Activated naive CD4-positive, alpha-beta T cell treated with anti-CD3 and anti-CD28 coated beads, Interleukin-2, amount 50 U/mL, for 24 hours (primary cell): ENCODE data around the gene KCNH3.

Experiments
- H3K27ac Mint-ChIP-seq: one replicate; pipeline ENCODE4 v1.8.0; 2021; ENCODE audit warnings: mild to moderate bottlenecking, mixed read lengths
- H3K27me3 Mint-ChIP-seq: one replicate; pipeline ENCODE4 v1.8.0; 2021; ENCODE audit warnings: mixed read lengths
- H3K36me3 Mint-ChIP-seq: one replicate; pipeline ENCODE4 v1.8.0; 2021; ENCODE audit warnings: mixed read lengths
- H3K4me1 Mint-ChIP-seq: one replicate; pipeline ENCODE4 v1.8.0; 2021; ENCODE audit warnings: mixed read lengths
- H3K4me3 Mint-ChIP-seq: one replicate; pipeline ENCODE4 v1.8.0; 2021; ENCODE audit warnings: mild to moderate bottlenecking, mixed read lengths
- H3K9me3 Mint-ChIP-seq: one replicate; pipeline ENCODE4 v1.8.0; 2021; ENCODE audit warnings: mixed read lengths

KCNH3 gene

DNA sequence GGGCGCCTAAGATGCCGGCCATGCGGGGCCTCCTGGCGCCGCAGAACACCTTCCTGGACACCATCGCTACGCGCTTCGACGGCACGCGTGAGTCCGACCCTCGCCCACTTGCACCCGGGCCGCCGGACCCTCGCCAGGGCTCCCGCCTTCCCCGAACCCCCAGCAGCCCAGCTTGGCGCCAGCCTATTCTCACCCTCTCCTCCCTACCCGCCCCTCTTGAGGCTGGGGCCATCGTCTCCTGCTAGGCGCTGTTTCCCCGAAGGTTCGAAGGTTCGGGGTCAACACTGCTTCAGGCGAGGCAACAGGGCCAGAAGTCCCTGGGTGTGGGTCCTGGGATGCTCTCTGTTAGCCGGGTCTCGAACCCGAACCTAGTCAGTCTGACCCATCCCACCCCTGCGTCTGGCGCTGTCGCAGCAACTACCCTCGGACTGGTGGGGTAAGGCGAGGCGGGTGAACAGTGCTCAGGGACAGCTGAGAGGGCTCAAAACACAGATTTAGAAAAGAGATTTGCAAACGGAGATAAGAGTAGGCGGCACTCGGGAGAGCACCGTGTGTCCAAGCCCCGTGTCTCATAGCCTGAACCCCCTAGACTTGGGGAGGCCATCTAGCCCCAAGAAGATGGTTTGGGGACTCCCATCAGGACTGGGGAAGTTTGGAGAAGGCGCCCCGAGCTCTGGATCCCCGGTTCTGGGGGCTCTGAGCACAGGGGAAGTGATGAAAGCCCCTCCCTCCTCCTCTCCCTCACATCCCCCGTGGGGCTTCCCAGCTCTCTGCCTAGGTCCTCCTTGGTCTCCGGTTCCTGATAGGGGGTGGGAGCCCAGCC lies 787 bp downstream of the KCNH3 start:
- Mint-ChIP-seq H3K27me3 (no peaks in the 10 kb centered on the region), H3K9me3 (no peaks in the 10 kb centered on the region), H3K36me3 (no peaks in the 10 kb centered on the region), H3K4me1 (peaks cover 17% of the 10 kb centered on the region), H3K4me3 (peak overlapping the region; percentile 64), H3K27ac (peak overlapping the region; percentile 17)

DNA sequence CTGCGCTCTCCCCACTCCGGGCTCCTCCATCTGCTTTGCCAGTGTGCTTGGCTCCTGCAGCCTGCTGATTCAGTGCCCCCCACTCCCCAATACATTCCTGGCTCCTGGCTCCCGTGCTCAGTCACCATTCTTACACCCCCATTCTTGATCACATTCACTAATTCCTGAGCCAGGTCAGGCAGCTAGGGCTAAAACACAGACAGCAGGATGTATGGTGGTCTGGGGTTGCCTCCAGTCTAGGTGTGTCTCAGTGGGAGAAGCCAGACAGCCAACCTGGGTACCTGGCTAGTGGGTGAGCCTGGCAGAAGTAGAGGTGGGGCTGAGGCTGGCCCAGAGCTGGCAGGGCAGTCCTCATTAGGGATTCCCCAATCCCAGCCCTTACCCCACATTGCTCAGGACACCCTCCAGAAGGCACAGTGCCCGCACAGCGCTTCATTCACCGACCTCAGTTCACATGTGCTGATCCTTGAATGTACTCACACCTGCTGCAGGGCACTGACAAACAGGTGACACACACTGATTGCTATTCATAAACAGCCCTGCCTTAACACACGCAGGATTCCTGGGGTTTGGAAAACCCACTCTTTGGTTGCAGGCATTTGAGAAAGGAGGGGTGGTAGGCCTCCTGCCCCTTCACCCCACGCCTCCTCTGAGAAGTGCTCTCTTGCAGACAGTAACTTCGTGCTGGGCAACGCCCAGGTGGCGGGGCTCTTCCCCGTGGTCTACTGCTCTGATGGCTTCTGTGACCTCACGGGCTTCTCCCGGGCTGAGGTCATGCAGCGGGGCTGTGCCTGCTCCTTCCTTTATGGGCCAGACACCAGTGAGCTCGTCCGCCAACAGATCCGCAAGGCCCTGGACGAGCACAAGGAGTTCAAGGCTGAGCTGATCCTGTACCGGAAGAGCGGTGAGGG lies 1.7 kb downstream of the KCNH3 start:
- peak overlapping the region; percentile 50 for H3K4me3 Mint-ChIP-seq
- peak overlapping the region; percentile 19 for H3K27ac Mint-ChIP-seq
- no peaks in the 10 kb centered on the region for H3K27me3 Mint-ChIP-seq
- H3K9me3 Mint-ChIP-seq = no peaks in the 10 kb centered on the region
- peaks cover 17% of the 10 kb centered on the region for H3K4me1 Mint-ChIP-seq
- no peaks in the 10 kb centered on the region for H3K36me3 Mint-ChIP-seq

DNA sequence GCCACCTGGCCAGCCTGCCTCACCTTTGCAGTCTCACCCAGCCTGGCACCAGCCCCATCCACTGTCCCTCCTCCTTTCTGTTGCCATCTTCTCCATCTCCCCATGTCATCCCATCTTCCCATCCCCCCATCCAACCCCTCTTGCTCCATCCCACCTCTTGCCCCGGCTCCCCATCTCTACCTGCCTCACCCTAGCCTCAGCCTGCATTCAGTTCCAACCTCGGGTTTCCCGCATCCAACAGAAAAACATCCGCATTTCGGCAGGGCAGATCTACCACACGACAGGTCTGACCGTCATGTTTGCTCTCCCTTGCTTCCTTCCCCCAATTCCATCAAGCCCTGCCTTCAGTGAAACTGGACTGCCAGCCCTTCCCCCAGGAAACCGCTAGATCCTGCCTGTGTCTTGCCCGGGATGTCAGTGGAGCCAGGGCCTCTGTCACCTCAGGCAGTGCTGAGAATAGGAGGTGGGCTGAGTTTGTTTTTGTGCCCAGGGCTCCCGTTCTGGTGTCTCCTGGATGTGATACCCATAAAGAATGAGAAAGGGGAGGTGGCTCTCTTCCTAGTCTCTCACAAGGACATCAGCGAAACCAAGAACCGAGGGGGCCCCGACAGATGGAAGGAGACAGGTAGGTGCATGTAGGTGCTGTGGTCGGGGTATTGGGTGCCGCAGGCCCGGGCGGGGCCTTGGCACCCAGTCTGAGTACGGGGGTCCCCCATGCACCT lies 2.5 kb downstream of the KCNH3 start:
- H3K27me3 Mint-ChIP-seq = no peaks in the 10 kb centered on the region
- no peaks in the 10 kb centered on the region for H3K36me3 Mint-ChIP-seq
- peaks cover 17% of the 10 kb centered on the region for H3K4me1 Mint-ChIP-seq
- no peak overlapping the region for H3K27ac Mint-ChIP-seq
- H3K4me3 Mint-ChIP-seq = peak overlapping the region; percentile 20
- no peaks in the 10 kb centered on the region for H3K9me3 Mint-ChIP-seq

DNA sequence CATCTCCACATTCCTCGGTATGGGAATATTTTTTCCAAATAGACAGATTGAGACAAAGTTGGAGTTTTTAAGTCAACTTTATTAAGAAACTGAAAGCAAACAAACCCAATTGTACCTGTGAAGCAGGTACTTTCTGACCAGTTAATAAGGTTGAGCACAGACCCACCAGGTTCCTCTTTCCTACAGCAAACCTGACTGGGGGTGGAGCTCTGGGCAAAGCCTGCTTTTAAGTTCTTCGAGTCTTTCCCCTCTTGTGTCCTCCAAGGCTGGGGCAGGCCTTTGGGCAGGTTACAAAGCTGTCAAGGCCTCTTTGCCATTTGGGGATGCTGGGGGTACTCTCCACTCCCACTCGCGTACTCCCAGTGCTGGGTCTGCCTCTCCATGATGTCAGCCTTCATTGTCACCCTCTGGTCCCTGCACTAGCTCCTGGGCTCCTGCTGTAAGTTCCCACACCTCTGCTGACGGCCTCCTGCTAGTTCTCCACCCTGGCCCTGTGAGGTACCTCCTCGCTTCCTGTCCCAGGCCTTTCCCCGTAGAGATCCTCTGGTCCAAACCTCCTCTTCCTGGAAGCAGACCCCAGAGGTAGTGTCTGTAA lies 3.2 kb downstream of the KCNH3 start:
- H3K4me1 Mint-ChIP-seq = peaks cover 17% of the 10 kb centered on the region
- H3K27ac Mint-ChIP-seq = no peak overlapping the region
- H3K9me3 Mint-ChIP-seq = no peaks in the 10 kb centered on the region
- no peaks in the 10 kb centered on the region for H3K27me3 Mint-ChIP-seq
- H3K4me3 Mint-ChIP-seq = no peak overlapping the region
- H3K36me3 Mint-ChIP-seq = no peaks in the 10 kb centered on the region

DNA sequence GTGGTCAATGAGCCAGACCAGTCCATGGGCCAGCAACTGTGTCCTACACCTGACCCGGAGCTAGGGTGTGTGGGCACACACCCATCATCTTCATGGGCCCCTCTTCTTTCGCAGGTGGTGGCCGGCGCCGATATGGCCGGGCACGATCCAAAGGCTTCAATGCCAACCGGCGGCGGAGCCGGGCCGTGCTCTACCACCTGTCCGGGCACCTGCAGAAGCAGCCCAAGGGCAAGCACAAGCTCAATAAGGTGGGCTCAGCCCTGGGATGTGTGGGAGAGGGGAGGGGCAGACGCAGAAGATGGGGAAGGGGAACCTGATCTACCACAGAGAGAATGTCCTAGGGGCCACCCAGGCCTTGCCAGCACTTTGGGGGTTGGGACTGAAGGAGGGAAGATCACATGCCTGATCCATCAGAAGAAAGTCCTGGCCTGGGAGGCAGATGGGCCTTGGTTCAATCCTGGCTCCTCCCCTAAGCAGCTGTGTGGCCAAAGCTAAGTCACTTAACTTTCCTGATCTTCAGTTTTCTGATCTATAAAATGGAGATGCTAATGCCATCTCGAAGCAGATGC lies 3.8 kb downstream of the KCNH3 start:
- no peaks in the 10 kb centered on the region for H3K9me3 Mint-ChIP-seq
- no peaks in the 10 kb centered on the region for H3K27me3 Mint-ChIP-seq
- H3K4me3 Mint-ChIP-seq = no peak overlapping the region
- peaks cover 17% of the 10 kb centered on the region for H3K4me1 Mint-ChIP-seq
- no peak overlapping the region for H3K27ac Mint-ChIP-seq
- no peaks in the 10 kb centered on the region for H3K36me3 Mint-ChIP-seq

GRCh38 chr12:49543221-49543913 lies 4.5 kb downstream of the KCNH3 start:
- Mint-ChIP-seq H3K9me3 (no peaks in the 10 kb centered on the region), H3K27ac (no peak overlapping the region), H3K36me3 (no peaks in the 10 kb centered on the region), H3K4me3 (no peak overlapping the region), H3K27me3 (peaks cover 2% of the 10 kb centered on the region), H3K4me1 (peaks cover 22% of the 10 kb centered on the region)

GRCh38 chr12:49543914-49544815 lies 5.3 kb downstream of the KCNH3 start:
- Mint-ChIP-seq H3K27me3 (peaks cover 2% of the 10 kb centered on the region), H3K27ac (no peak overlapping the region), H3K4me1 (peaks cover 26% of the 10 kb centered on the region), H3K36me3 (no peaks in the 10 kb centered on the region), H3K9me3 (no peaks in the 10 kb centered on the region), H3K4me3 (no peak overlapping the region)

DNA sequence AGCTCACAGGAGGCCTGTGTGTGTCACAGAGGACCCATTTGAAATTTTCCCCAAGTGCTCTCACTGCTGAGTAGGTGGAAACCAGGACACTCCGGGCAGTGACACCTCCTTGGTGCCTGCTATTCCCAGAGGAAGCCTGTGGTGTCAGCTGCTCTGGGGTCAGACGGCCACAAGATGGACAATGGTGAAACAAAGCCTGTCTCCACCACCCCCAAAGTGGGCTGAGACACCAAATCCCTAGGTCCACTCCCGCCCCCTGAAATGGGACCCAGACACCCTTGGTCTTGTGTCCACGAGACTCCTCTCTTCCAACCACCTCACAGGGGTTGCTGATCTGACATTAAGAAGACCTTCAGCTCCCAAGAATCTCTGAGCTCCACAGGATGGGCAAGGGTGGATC lies 7.0 kb downstream of the KCNH3 start:
- Mint-ChIP-seq H3K36me3 (no peaks in the 10 kb centered on the region), H3K4me3 (no peak overlapping the region), H3K9me3 (no peaks in the 10 kb centered on the region), H3K27me3 (peaks cover 2% of the 10 kb centered on the region), H3K27ac (no peak overlapping the region), H3K4me1 (peaks cover 19% of the 10 kb centered on the region)

- Mint-ChIP-seq H3K4me1 (peaks cover 13% of the 10 kb centered on the region), H3K27me3 (peaks cover 2% of the 10 kb centered on the region), H3K4me3 (no peak overlapping the region), H3K36me3 (no peaks in the 10 kb centered on the region), H3K27ac (no peak overlapping the region), H3K9me3 (no peaks in the 10 kb centered on the region)
Measured at GRCh38 chr12:49546481-49546880, 7.7 kb downstream of the KCNH3 start.

DNA sequence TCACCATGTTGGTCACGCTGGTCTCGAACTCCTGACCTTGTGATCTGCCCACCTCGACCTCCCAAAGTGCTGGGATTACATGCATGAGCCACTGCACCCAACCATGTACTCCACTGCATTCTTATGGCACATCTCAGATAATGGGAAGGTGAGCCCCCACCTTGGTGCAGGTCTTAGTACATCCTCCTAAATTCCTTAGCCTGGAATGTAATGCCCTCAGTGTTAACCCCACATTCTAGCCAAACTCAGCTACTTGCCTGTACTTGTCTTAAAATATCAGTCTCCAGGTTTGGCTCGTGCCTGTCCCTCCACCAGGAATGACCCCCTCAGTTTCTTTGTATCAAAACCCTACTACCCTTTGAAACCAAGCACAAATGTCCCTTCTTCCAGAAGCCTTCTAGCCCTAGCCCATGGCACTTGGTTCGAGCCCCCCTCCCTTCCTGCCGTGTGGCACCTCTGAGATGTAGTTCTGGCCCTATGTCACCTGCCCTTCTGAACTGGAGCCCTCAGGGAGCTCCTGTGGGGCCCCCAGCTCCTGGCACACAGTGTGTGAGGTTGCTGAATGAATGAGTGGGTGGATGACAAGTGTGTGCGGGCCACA lies 8.4 kb downstream of the KCNH3 start:
- Mint-ChIP-seq H3K4me3 (peak overlapping the region; percentile 15), H3K4me1 (peaks cover 11% of the 10 kb centered on the region), H3K9me3 (no peaks in the 10 kb centered on the region), H3K36me3 (no peaks in the 10 kb centered on the region), H3K27ac (no peak overlapping the region), H3K27me3 (peaks cover 2% of the 10 kb centered on the region)

DNA sequence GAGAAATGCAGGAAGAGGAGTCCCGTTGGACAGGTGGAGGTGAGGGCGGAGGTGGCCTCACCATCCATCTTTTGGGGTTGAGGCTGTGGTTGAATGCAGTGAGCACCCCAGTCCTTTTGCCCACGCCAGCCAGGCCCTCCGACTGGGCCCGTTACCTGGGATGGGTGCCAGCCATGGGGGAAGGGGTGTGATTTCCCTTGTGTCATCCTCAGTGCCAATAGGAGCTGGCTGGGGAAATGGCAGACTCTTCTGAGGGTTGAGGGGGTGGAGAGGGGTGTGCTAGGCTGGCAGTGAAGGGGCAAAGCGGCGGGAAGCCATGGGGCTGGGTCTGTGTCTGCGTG lies 9.6 kb downstream of the KCNH3 start:
- H3K9me3 Mint-ChIP-seq = no peaks in the 10 kb centered on the region
- H3K4me1 Mint-ChIP-seq = peaks cover 9% of the 10 kb centered on the region
- no peak overlapping the region for H3K27ac Mint-ChIP-seq
- H3K36me3 Mint-ChIP-seq = no peaks in the 10 kb centered on the region
- peaks cover 2% of the 10 kb centered on the region for H3K27me3 Mint-ChIP-seq
- peak overlapping the region; percentile 78 for H3K4me3 Mint-ChIP-seq

- Mint-ChIP-seq H3K9me3 (no peaks in the 10 kb centered on the region), H3K4me1 (peaks cover 9% of the 10 kb centered on the region), H3K36me3 (no peaks in the 10 kb centered on the region), H3K27me3 (peaks cover 2% of the 10 kb centered on the region), H3K27ac (no peak overlapping the region), H3K4me3 (peak overlapping the region; percentile 78)
Measured at GRCh38 chr12:49548822-49549648, 10.2 kb downstream of the KCNH3 start.
